GM21526 (cell line): ENCODE data around the gene TAAR9.
A peak's percentile ranks its signal among the peaks of the same experiment; 100 is the strongest.

Experiments used
- ATAC-seq: cut with Tn5 transposase; IDR thresholded peaks from one replicate; pipeline ENCODE4 v1.9.1; 2021; ENCODE audit warnings: moderate library complexity; ENCODE audit not compliant: unreplicated experiment, low FRiP score

Gene TAAR9, protein sequence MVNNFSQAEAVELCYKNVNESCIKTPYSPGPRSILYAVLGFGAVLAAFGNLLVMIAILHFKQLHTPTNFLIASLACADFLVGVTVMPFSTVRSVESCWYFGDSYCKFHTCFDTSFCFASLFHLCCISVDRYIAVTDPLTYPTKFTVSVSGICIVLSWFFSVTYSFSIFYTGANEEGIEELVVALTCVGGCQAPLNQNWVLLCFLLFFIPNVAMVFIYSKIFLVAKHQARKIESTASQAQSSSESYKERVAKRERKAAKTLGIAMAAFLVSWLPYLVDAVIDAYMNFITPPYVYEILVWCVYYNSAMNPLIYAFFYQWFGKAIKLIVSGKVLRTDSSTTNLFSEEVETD

DNA sequence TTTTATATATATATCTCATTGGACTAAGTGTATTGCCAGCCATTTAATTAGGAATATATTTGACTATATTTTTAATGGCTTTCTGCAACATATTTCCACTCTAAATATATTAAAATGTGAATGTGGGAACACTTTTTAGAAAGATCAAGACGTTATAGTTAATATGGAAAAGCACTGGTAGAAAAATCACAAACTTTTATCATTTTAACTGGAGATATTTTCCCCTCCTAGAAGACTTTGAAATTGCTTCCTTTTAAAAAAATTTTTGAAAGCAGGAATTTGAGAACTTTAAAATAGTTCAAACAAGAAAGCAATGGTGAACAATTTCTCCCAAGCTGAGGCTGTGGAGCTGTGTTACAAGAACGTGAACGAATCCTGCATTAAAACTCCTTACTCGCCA, at the start of gene TAAR9:
Gene TAAR9, plus strand, starts transcription at position 301 of the 400 bp plus-strand sequence. Its CDS starts 13 bp downstream, at position 314.
- no peak for ATAC-seq

DNA sequence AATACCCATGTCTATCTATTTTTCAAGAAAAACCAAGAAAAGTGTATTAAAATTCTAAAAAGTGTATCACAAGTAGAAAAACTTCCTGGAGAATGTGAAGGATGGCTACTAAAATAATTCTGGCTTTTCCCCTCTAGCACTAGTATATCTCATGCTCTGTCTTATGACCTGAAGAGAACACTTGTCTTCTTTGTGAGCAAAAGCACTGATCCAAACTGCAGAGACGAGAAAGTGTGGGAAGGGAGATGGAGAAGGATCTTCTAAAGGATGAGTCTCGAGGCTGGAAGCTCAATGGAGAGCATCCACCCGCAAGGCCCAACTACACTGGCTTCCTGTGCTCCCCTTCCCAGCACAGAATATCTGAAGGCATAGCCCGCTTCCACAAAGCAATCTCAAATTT, 48.7 kb upstream of the TAAR9 start:
- ATAC-seq: no peak

- peak; percentile 33 for ATAC-seq
Measured at GRCh38 chr6:132490024-132490423, 48.1 kb upstream of the TAAR9 start.

DNA sequence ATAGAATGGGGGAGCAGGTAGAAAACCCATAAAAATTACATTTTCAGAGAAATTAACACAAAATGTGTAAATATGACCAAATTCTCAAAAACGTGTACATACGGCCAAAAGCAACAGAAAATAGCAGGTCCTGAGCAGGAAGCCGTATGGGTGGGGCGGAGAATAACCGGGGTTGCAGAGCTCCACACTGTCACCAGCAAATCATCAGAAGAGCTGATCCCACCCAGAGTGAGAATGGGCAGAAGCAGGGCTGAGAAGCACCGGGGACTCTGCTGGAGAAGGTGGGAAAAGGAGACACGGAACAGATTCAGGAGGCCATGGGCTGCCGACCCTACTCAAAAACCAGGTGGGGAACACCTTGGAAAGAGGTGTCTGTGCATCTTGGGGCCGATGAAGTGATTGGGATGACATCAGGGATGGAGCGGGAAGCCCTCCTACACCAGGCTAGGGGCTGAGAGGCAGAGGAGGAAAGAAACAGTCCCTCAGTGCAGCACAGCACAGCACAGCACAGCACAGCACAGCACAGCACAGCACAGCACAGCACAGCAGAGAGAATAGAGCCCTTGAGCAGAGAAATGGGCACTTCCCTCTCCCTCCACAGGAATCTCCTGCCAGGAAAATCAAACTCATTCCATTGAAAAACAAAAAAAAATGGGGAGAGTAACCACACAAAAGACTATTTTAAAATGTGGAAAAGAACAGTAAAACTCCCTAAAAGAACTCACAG, 47.4 kb upstream of the TAAR9 start:
- ATAC-seq: peak; percentile 60

- no peak for ATAC-seq
Measured at GRCh38 chr6:132491303-132491702, 46.8 kb upstream of the TAAR9 start.

DNA sequence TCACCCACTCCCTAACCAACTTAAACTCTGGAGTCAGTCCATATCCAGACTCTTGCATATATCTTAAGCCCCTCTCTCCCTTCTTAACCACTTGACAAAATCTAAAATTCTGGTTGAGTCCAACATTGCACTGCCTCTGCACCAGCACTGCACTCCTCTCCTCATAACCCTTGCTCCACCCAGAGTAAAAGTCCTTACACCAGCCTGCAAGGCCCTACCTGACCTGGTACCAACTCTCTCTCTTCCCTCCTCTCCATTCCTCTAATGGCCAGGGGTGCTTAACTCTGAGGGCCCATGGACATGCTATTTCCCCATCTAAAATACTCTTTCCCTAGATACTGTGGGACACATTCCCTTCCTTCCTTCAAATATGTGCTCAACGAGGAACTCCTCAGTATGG, 46.2 kb upstream of the TAAR9 start:
- ATAC-seq: no peak

GRCh38 chr6:132494954-132495353, 43.1 kb upstream of the TAAR9 start:
- ATAC-seq: no peak

- peak; percentile 55 for ATAC-seq
Measured at GRCh38 chr6:132495604-132496079, 42.4 kb upstream of the TAAR9 start.

- ATAC-seq: no peak
Measured at GRCh38 chr6:132496519-132497180, 41.4 kb upstream of the TAAR9 start.

DNA sequence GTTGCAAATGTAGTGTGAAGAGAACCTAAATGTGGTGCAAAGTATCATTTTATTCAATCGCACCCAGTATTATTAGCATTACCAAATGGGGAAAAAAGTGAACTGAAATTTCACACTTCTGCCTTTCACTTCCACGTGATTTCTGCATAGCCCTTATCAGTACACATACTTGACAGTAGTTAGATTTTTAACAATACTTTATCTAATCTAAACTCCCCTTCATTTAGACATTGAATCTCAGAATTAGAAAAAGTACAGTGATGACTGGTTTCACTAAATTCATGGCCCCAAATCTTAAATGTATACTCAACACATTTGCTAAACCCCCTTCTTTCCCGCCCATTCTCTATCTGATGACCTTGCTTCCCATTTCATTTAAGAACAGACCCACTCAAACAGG, 39.4 kb upstream of the TAAR9 start:
- ATAC-seq: peak; percentile 66

GRCh38 chr6:132499757-132500156, 38.3 kb upstream of the TAAR9 start:
- no peak for ATAC-seq

DNA sequence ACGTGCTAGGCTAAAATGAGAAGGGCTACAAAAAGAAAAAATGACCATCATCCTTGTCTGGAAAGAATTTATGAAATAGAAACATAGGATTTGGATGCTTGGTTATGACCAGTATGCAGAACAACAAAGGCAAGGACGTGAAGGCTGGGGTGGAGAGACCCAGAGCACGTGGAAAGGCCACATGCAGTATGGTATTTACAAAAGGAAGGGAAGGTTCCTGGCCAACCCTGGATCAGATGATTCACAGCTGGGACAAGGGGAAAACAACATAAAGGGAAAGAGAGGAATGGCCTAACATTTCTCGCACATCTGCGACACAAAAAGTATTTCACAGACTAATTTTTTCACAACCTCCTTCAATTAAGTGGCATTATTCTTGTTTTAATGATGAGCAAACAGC, 33.3 kb upstream of the TAAR9 start:
- no peak for ATAC-seq

GRCh38 chr6:132505158-132505557, 32.9 kb upstream of the TAAR9 start:
- ATAC-seq: no peak

GRCh38 chr6:132506461-132506860, 31.6 kb upstream of the TAAR9 start:
- no peak for ATAC-seq

- ATAC-seq: no peak
Measured at GRCh38 chr6:132506869-132507808, 30.9 kb upstream of the TAAR9 start.

- no peak for ATAC-seq
Measured at GRCh38 chr6:132511210-132511830, 26.8 kb upstream of the TAAR9 start.

GRCh38 chr6:132511831-132512220, 26.3 kb upstream of the TAAR9 start:
- ATAC-seq: no peak

DNA sequence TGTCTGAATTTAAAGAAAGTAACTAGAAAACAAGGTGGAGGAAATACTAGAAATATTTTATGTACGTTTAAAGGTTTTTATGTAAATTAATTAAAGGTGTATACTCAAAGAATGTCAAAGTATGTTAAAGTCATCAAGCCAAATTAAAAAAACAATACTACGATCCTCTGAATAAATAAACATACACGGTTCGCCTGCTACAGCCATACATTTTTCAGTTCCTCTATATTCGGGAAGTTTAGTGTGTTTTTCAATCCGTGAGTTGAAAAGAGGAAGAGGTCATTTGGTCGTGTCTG, 25.8 kb upstream of the TAAR9 start:
- ATAC-seq: no peak

DNA sequence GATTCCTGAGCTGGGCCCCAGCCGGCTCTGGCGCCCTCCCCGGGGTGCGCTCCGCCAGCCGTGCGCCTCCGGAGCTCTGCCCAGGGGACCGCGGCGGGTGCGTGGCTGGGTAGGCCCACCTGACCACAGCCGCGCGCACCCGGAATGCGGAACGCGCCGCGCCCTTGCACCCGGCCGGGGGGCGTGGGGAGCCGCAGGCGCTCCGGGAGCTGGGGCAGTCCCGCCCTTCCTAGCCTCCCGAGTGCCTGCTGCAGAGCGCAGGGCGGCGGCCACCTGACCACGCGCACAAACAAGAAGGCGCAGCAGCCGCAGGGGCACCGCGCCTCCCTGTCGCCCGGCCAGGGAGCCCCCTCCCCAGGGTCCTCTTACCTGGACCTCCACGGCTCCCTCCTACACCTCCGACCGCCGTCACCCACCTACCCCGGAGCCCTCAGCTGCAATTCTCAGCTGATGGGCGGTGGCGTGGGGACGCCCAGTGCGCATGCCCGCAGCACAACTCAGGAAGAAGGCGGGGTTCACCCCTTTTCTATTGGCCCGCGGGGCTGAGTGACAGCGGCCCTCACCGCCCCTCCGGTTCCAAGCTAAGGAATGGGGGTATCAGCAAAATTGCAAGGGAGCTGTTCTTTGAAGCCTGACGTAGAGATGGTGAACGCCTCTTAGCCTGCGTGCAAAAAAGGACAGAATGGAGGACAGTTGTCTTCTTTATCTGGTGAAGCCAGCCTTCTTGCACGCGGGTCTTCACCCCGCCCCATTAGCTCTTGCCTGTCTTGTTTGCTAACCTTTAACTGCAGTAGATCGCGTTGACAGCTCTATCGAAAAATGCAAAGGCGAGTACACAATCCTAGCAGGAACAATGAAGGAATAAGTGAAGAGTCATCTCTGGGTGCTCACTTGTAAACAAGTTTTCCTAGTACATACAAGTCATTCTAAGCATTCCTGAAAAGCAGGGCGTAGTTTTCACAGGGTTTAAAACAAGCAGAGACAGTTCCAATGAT, 25.1 kb upstream of the TAAR9 start, which contains the start of gene STX7:
Gene STX7, minus strand, starts transcription at position 479 of the 995 bp plus-strand sequence. CDS start 9,586 bp downstream, outside the sequence.
- peak; percentile 90 for ATAC-seq
